Stimulated activated CD8-positive, alpha-beta memory T cell treated with anti-CD3 and anti-CD28 coated beads, Interleukin-7, amount 100 ng/mL, for 1 hour (primary cell): ENCODE data around the gene C4orf36.

Experiments
- DNase-seq, 2 donors: peaks; one replicate each; pipeline ENCODE4 v3.0.0-alpha.2; 2020; ENCODE audit warnings: low read depth in 2 of 2

The C4orf36 gene

DNA sequence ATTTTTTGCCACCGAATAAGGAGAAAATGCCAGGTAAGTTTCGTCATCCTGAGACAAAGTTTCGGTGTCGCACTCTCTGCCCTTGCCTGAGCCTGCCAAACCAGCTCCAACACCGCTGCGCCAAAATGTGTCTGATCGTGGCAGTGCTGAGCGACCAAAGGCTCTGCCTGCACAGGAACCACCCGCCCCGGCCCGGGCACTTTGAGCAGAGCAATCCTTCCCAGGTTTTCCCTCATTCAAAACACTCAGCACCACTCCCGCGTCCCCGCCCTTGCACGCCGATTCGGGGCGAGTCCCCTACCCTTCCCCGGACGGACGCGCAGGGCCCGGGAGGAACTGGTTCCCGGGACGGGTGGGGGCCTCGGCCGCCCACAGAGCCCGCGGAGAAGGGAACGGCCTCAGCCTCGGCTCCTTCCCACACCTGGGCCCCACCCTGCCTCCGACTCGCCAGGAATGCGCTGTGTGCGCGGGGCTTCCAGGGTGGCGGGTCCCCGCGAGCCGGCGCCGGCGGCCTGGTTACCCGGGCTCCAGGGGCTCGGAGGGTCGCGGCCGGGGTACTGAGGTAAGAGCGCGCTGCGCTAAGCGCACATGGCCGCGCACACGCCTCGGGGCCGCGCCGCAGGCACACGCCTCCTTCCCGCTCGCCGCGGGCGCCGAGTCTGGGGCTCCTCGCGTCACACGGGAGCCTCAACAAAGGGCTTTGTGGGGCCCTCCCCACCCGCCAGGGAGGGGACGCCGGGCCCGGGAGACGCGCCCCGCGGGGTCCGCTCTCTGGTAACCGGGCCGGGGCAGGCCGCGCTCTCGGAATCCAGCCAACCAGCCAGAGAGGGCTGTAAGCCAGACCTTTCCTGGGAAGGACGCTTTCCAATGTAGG is at the start of gene C4orf36:
Gene C4orf36 (minus strand): TSS at position 661 of the 874 bp plus-strand sequence. CDS start 902 bp downstream, outside the sequence.
- no peak for DNase-seq

DNA sequence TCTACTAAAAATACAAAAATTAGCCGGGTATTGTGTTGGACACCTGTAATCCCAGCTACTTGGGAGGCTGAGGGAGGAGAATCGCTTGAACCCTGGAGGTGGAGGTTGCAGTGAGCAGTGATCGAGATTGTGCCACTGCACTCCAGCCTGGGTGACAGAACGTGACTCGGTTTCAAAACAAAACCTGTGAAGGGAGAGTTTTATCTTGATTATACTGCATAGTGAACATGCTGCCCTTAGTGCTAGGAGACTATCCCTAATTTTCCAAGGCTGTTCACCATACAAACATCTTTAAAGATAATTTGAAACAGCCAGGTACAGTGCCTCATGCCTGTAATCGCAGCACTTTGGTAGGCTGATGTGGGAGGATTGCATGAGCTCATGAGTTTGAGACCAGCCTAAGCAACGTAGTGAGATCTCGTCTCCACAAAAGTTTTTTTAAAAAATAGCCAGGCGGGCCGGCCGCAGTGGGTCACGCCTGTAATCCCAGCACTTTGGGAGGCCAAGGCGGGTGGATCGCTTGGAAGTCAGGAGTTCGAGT is 48.8 kb upstream of the C4orf36 start:
- no peak for DNase-seq

DNA sequence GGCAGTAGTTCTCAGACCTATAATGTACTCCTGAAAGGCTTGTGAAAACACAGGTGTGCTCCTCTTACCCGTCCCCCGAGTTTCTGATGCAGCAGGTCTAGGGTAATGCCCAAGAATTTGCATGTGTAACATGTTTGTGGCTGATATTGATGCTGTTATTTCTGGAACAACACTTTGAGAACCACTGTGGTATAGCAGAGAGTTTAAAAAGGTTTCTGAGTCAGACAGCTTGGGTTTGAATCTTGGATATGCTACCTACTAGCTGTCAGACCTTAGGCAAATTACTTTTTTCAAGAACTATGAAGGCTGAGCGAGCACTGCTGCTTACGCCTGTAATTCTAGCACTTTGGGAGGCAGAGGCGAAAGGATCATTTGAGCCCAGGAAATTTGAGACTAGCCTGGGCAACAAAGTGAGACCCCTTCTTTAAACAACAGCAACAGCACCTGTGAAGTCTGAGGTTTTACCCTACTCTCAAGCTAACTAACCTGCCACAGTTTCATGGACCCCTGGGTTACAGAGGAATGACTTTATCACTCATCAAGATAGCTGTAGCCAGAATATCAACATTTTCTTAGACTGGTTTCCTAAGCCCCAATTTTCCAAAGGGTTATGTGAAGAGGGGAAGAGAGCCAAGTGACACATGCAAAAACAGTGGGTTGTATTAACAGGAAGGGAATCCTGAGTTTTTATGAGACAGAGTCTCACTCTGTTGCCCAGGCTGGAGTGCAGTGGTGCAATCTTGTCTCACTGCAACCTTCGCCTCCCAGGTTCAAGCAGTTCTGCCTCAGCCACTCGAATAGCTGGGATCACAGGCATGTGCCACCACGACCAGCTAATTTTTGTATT is 47.7 kb upstream of the C4orf36 start:
- no peak for DNase-seq

- no peak for DNase-seq
These were observed 46.7 kb upstream of the C4orf36 start for GRCh38 chr4:86938771-86939520.

- DNase-seq: peak; percentile 53 to 55
These were observed 43.9 kb upstream of the C4orf36 start for GRCh38 chr4:86935853-86936733.

- DNase-seq: no peak
These were observed 43.3 kb upstream of the C4orf36 start for GRCh38 chr4:86935566-86935852.

- DNase-seq: peak; percentile 65 to 74
These were observed 42.7 kb upstream of the C4orf36 start, which contains the start of gene AFF1 for GRCh38 chr4:86934771-86935565. Gene AFF1 (plus strand): TSS chr4:86935011. CDS start chr4:86948534, 13,523 bp downstream.

DNA sequence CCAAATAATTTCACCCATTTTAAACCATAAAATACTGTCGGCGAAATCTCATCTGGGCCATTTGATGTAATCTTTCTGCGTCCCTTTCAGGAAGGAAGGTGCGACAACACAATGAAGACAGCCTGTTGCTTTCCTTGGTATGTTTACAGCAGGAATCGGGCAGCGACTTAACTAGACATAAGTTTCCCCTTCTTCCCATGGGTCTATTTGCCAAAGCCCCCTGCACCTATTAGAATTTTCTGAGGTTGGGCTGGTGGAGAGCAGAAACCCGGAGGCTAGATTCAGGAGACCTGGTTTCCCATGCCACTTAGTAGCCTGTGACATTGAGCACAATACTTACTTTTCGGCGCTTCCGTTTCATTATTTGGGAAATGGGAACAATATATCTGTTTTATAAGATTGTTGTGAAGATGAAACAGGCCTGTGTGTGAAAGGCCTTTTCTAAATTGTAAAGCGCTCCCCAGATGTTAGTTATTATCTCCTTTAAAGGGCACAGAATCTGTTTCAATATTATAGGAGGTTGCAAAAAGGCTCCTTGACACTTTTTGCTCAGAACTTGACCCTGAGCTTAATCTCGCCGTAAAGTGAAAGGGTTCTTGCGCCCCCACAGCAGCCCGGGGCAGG is 42.0 kb upstream of the C4orf36 start:
- no peak for DNase-seq

GRCh38 chr4:86928400-86929255 is 36.4 kb upstream of the C4orf36 start:
- DNase-seq: no peak

DNA sequence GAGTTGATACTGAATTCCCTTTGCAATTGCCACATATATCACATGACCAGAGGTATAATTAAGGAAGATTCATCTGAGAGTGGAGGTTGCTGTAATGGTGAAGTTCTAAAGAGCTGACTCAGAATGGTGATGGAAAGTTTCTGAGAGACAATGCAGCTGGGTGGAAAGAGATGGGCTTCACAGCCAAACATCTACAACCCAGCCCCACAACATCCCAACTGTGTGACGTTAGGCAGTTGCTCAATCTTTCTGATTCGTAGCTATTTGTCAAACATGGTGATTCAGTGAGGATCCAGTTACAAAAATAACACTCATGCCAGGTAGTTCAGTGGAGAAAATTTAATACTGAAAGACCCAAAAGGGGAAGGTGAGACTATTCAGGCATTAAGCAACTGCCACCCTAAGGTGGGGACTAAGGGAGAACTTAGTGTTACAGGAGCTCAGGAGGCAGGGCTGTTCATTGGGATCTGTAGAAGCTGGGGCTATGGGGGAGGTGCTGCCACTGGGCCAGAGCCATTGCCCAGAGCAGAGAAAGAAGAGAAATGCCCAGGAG is 35.7 kb upstream of the C4orf36 start:
- DNase-seq: no peak

- no peak for DNase-seq
These were observed 34.3 kb upstream of the C4orf36 start for GRCh38 chr4:86926435-86927086.

DNA sequence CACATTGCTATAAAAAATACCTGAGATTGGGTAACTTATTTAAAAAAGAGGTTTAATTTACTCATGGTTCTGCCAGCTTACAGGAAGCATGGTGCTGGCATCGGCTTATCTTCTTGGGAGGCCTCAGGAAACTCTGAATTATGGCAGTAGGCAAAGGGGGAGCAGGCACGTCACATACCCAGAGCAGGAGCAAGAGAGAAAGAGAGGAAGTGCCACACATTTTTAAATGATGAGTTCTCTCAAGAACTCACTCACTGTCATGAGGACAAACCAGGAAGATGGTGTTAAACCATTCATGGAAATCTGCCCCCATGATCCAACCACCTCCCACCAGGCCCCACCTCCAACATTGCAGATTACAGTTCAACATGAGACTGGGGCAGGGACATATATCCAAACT is 32.6 kb upstream of the C4orf36 start:
- DNase-seq: no peak

- no peak for DNase-seq
These were observed 29.5 kb upstream of the C4orf36 start for GRCh38 chr4:86921608-86922252.

GRCh38 chr4:86919561-86920223 is 27.5 kb upstream of the C4orf36 start:
- DNase-seq: no peak

DNA sequence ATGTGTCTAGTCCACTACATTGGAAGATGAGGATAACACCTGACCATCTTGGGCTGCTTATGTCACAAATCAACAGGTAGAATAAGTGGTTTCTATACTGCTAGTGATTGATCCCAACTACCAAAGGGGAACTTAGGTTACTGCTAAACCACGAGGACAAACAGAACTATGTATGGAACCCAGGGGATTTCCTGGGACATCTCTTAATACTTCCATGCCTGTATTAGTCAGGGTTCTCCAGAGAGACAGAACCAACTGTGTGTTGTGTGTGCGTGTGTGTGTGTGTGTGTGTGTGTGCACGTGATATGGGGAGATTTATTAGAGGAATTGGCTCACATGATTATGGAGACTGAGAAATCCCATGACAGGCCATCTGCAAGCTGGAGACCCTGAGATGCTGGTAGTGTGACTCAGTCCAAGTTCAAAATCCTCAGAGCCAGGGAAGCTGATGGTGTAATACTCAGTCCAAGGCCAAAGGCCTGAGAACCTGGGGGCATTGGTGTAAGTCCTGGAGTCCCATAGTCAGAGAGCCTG is 26.4 kb upstream of the C4orf36 start:
- DNase-seq: no peak
